ENCODE measurements around the gene FAM20A. TPM values are rescaled to one million over a fixed set of nuclear protein-coding genes. Genes with fewer than 3 reads are reported as not detected.

The FAM20A gene
- total and polyA plus RNA-seq, 9 of the 15 experiments (the other 6 are each of a cell fraction or from before 2014, with no cell fraction given), result 0.07 TPM; not detected in 8

- no peaks in the 10 kb centered on the region for H3K79me2 ChIP-seq (ENCODE audit: control insufficient read depth, insufficient read depth, low read length)
- no peaks in the 10 kb centered on the region; the same call in 1 of the 2 replicates for H4K20me1 ChIP-seq (replicated peaks; ENCODE audit: control insufficient read depth, insufficient read depth, low read length)
- 0% methylated on average over 2 of the region's 2 CpGs for WGBS (ENCODE audit: insufficient coverage, low coverage, missing lambda C conversion rate)
- H3K27ac ChIP-seq (ENCODE audit: extremely low read depth, low read depth, low read length), result no peak overlapping the region
- FAIRE-seq, result no peak
- no peaks in the 10 kb centered on the region for H3K4me1 ChIP-seq (replicated peaks in 1 of 2; ENCODE audit: control insufficient read depth in 2 of 2, insufficient read depth in 2 of 2, low read length in 2 of 2)
- H3K36me3 ChIP-seq (ENCODE audit: control insufficient read depth, insufficient read depth, low read length), result no peaks in the 10 kb centered on the region
- ChIA-PET POLR2A (no interaction called here), CTCF (ENCODE audit: low intra/inter-chr PET ratio) (no interaction called here)
- H3K4me2 ChIP-seq (ENCODE audit: insufficient read depth, low read length), result no peak overlapping the region
- H3K9ac ChIP-seq (ENCODE audit: insufficient read depth in 1 of 2, low read depth in 2 of 2, low read length in 2 of 2), result no peak overlapping the region
- no peak overlapping the region for H3K4me3 ChIP-seq
- DNase-seq (ENCODE audit: extremely low read depth in 1 of 4, low spot score in 3 of 4), result no peak
- intact Hi-C loops (cut with micrococcal nuclease), result no loop called here
- BruUV-seq (replicated peaks), result no TSS peak
- no peak overlapping the region for H2AFZ ChIP-seq (ENCODE audit: low read depth, low read length)
- H3K9me1 ChIP-seq (ENCODE audit: control insufficient read depth, insufficient read depth, low read length), result no peaks in the 10 kb centered on the region
- no peak for ATAC-seq
- in situ Hi-C loops (cut with MboI), result no loop called here
- peaks cover 0 to 8% of the 10 kb centered on the region in 2 experiments; a peak in 3 of 5 replicates for H3K27me3 ChIP-seq (ENCODE audit: control insufficient read depth in 2 of 2, insufficient read depth in 2 of 2, low read length in 2 of 2)
- H3K9me3 ChIP-seq (replicated peaks; ENCODE audit: control insufficient read depth, insufficient read depth, low read depth, low read length), result no peaks in the 10 kb centered on the region
- TF ChIP-seq ZNF830 (CRISPR knock-in tag; IDR thresholded peaks at IDR 0.05) (no peak), MXI1 (IDR thresholded peaks at IDR 0.05; ENCODE audit: low read depth, low read length) (no peak), REST (IDR thresholded peaks at IDR 0.05; ENCODE audit: borderline replicate concordance) (no peak), REST (CRISPR knock-in tag; IDR thresholded peaks at IDR 0.05; ENCODE audit: low read depth) (no peak), PURB (CRISPR knock-in tag; IDR thresholded peaks at IDR 0.05; ENCODE audit: low read depth) (no peak), FOXA3 (CRISPR knock-in tag; conservative IDR thresholded peaks at IDR 0.05 in 1 of 2, IDR thresholded peaks at IDR 0.05 in 1 of 2) (no peak), BCL6 (CRISPR knock-in tag; IDR thresholded peaks at IDR 0.05) (no peak), ZBTB11 (CRISPR knock-in tag; IDR thresholded peaks at IDR 0.05) (no peak), ZNF134 (CRISPR knock-in tag; conservative IDR thresholded peaks at IDR 0.05) (no peak), ZNF384 (IDR thresholded peaks at IDR 0.05; ENCODE audit: low read depth, low read length) (no peak)
Observed at GRCh38 chr17:68606451-68607307, 5.5 kb upstream of the FAM20A start.

Data from K562 (cell line).